Mucosa of descending colon (tissue), 3 donors: ENCODE data around the gene KCNG2. TPM values are rescaled to one million over a fixed set of nuclear protein-coding genes. Genes with fewer than 3 reads are reported as not detected.

Source experiments
- ATAC-seq: fragments of 200-7000 bp; cut with Tn5 transposase; one replicate; pipeline ENCODE4 v1.9.1; 2020; ENCODE audit warnings: mild to moderate bottlenecking, moderate library complexity
- DNase-seq, 3 donors: peaks; one replicate each; pipeline ENCODE4 v3.0.0-alpha.2; 2020
- H3K36me3 ChIP-seq: fragments of 200-600 bp; one replicate; pipeline ENCODE4 v1.8.0; 2021; ENCODE audit warnings: low read depth, mild to moderate bottlenecking
- H3K4me1 ChIP-seq: fragments of 200-600 bp; one replicate; pipeline ENCODE4 v1.8.0; 2021; ENCODE audit warnings: low read depth, mild to moderate bottlenecking
- H3K4me3 ChIP-seq: fragments of 200-600 bp; one replicate; pipeline ENCODE4 v1.8.0; 2021; ENCODE audit warnings: mild to moderate bottlenecking
- H3K9me3 ChIP-seq: fragments of 200-600 bp; one replicate; pipeline ENCODE4 v1.8.0; 2021; ENCODE audit warnings: mild to moderate bottlenecking
- intact Hi-C, 2 donors: fragments of 100-400 bp; cut with DNase I in 1 of 2; cut with micrococcal nuclease in 1 of 2; formaldehyde crosslinking; loops; one replicate each; pipeline versions ENCODE4 v1.11.0 to v1.11.1; 2022; cut with DNase I, micrococcal nuclease
- total RNA-seq, 3 donors: library from RNA; stranded (reverse); fragmentation: NEBNext Ultra II Directional in 2 of 3; extraction: Animal tissue kit (Norgen Biotek cat#: 25700) in 2 of 3; gene quantifications; one replicate each; pipeline versions ENCODE4 v1.2.1 to v1.2.4, GENCODE V29; 2021 to 2023
- TF ChIP-seq, protein P1 (sequence below): fragments of 200-600 bp; IDR thresholded peaks from one replicate; pipeline ENCODE4 v1.8.0; 2022; ENCODE audit warnings: antibody characterized with exemption, mild to moderate bottlenecking
- donor health status: DM: no; HTN: no; CAD: no; lungs with moderate emphysema.
- donor health status: DM: no; HTN: no; CAD: no.
- donor health status: DM: no; HTN: yes; CAD: no.

KCNG2 gene
- total RNA-seq, 3 donors from 2014 or later = 0.19 TPM; not detected in 2

GRCh38 chr18:79770826-79771225 lies 26.9 kb upstream of the KCNG2 start:
- Histone ChIP-seq H3K4me1 (no peaks in the 10 kb centered on the region), H3K36me3 (no peaks in the 10 kb centered on the region), H3K4me3 (no peak overlapping the region), H3K9me3 (peaks cover 4% of the 10 kb centered on the region)
- ATAC-seq (no peak), DNase-seq (no peak)
- intact Hi-C loops = no loop called here
- TF ChIP-seq, protein P1, sequence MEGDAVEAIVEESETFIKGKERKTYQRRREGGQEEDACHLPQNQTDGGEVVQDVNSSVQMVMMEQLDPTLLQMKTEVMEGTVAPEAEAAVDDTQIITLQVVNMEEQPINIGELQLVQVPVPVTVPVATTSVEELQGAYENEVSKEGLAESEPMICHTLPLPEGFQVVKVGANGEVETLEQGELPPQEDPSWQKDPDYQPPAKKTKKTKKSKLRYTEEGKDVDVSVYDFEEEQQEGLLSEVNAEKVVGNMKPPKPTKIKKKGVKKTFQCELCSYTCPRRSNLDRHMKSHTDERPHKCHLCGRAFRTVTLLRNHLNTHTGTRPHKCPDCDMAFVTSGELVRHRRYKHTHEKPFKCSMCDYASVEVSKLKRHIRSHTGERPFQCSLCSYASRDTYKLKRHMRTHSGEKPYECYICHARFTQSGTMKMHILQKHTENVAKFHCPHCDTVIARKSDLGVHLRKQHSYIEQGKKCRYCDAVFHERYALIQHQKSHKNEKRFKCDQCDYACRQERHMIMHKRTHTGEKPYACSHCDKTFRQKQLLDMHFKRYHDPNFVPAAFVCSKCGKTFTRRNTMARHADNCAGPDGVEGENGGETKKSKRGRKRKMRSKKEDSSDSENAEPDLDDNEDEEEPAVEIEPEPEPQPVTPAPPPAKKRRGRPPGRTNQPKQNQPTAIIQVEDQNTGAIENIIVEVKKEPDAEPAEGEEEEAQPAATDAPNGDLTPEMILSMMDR = no peak

DNA sequence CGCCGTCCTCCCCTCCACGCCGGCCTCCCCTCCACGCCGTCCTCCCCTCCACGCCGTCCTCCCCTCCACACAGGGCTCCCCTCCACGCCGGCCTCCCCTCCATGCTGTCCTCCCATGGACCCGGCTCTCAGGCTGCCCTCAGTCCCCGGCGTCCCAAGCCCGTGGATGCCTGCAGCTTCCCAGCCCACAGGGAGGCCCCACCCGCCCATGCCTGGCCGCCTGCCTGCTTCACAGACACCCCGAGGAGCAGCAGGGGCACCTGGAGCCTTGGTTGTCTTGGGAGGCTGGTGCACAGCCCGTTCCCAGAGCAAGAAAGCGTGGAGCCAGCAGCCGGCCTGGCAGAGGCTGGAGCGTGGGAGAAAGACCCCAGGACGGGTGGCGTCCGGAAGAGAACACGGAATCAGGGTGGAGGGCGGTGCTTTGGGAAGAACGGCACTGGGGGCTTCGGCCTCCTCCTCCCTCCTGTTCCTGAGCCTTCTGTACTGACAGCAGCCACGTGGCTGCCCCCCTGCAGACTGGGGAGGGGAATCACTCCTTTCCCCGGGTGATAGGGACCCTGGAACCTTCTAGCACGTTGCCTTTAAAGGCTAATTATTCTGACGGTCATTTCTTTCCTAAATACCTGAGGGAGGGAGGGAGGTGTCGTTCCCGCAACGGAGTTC lies 26.2 kb upstream of the KCNG2 start:
- Histone ChIP-seq H3K4me1 (no peaks in the 10 kb centered on the region), H3K4me3 (no peak overlapping the region), H3K9me3 (peaks cover 4% of the 10 kb centered on the region), H3K36me3 (no peaks in the 10 kb centered on the region)
- TF ChIP-seq, protein P1 = no peak
- ATAC-seq (no peak), DNase-seq (peak in 1 of 3 donors; percentile 27)
- intact Hi-C loops = no loop called here

GRCh38 chr18:79772108-79772864 lies 25.5 kb upstream of the KCNG2 start:
- intact Hi-C loops = no loop called here
- ATAC-seq (no peak), DNase-seq (peak in 1 of 3 donors; percentile 39)
- Histone ChIP-seq H3K4me3 (no peak overlapping the region), H3K4me1 (no peaks in the 10 kb centered on the region), H3K9me3 (peaks cover 4% of the 10 kb centered on the region), H3K36me3 (no peaks in the 10 kb centered on the region)
- TF ChIP-seq, protein P1 = no peak

- ATAC-seq = no peak
- TF ChIP-seq, protein P1 = no peak
- H3K4me3 ChIP-seq = no peak overlapping the region
- H3K36me3 ChIP-seq = no peaks in the 10 kb centered on the region
- H3K9me3 ChIP-seq = peaks cover 2% of the 10 kb centered on the region
- intact Hi-C loops = no loop called here
- peak in 1 of 3 donors; percentile 31 for DNase-seq
- no peaks in the 10 kb centered on the region for H3K4me1 ChIP-seq
These were observed 24.7 kb upstream of the KCNG2 start for GRCh38 chr18:79772865-79773696.

DNA sequence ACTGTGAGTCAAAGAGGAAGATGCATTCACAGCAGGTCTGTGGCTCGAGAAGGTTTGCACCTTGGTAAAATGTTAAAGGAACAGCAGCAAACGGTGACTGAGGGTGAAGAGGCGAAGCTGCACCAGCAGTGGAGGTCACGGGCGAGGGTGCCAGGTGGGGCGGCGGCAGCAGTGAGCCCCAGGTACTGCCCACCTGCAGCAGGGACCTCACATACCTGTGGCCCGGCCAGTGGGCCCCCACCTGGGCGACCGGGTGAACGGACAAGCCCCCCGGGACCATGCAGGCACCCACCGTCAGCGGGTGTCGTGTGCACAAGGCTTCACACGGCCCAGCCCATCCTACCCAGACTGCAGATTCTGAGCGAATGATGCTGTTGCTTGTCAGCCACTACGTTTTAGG lies 23.6 kb upstream of the KCNG2 start:
- intact Hi-C loops = no loop called here

More for the DNA sequence above, 23.6 kb upstream of the KCNG2 start:
- Histone ChIP-seq H3K9me3 (no peaks in the 10 kb centered on the region), H3K4me3 (no peak overlapping the region), H3K4me1 (no peaks in the 10 kb centered on the region), H3K36me3 (no peaks in the 10 kb centered on the region)
- ATAC-seq (no peak), DNase-seq (peak in 1 of 3 donors; percentile 37)
- TF ChIP-seq, protein P1 = no peak
